Activated T-helper 9 cell treated with anti-CD3 and anti-CD28 coated beads, Interleukin-2, amount 50 U/mL, for 16 hours (primary cell): ENCODE data around the gene ZNF618.

Experiments
- DNase-seq: peaks from one replicate; pipeline ENCODE4 v3.0.0-alpha.2; 2020; ENCODE audit warnings: low read depth

The ZNF618 gene

GRCh38 chr9:114098936-114099668, 223.0 kb downstream of the ZNF618 start, which contains the start of gene KIF12:
Gene KIF12 (minus strand): TSS chr9:114099292. CDS start chr9:114099276, 16 bp downstream.
- DNase-seq: no peak

GRCh38 chr9:114099669-114100270, 223.7 kb downstream of the ZNF618 start:
- no peak for DNase-seq

GRCh38 chr9:114100536-114100935, 224.4 kb downstream of the ZNF618 start:
- DNase-seq: no peak

GRCh38 chr9:114102484-114102883, 226.4 kb downstream of the ZNF618 start:
- no peak for DNase-seq

GRCh38 chr9:114105236-114105635, 229.1 kb downstream of the ZNF618 start:
- DNase-seq: no peak
